HepG2 (cell line): ENCODE results near the gene ACBD5. TPM values are rescaled to one million over a fixed set of nuclear protein-coding genes. Genes with fewer than 3 reads are reported as not detected.

ENCODE experiments used
- ATAC-seq: fragments of 200-7000 bp; cut with Tn5 transposase; 3 replicates; pipeline ENCODE4 v1.9.1; 2020; ENCODE audit warnings: mild to moderate bottlenecking, moderate library complexity
- BruUV-seq: library from RNA; stranded (reverse); fragments of 400-500 nt; replicated peaks from 2 replicates; lab custom pipeline; 2021; lab: Mats Ljungman, UMichigan
- CTCF ChIA-PET: fragments of 300-600 bp; formaldehyde crosslinking; extraction: SDS; loops from one replicate; lab custom pipeline; 2021; ENCODE audit warnings: low total read pairs, inconsistent platforms, low intra/inter-chr PET ratio; lab: Yijun Ruan, JAX
- POLR2A ChIA-PET: fragments of 350-600 bp; sonication (Branson Sonifier 250); formaldehyde crosslinking; loops from one replicate; lab custom pipeline; 2020; ENCODE audit warnings: antibody characterized with exemption, inconsistent platforms; lab: Yijun Ruan, JAX
- DNase-seq: peaks from one replicate; pipeline ENCODE4 v3.0.0-alpha.2; 2015; ENCODE audit warnings: low spot score
- FAIRE-seq: peaks from 3 replicates; lab custom pipeline; 2011; peaks lifted over from hg19 to GRCh38; lab: Jason Lieb, UNC
- H2AFZ ChIP-seq: one replicate; pipeline ENCODE4 v1.6.1; 2011; ENCODE audit warnings: low read length, inconsistent platforms
- H3K27ac ChIP-seq: fragments of 300-600 bp; 3 replicates; pipeline ENCODE4 v1.8.0; 2011; ENCODE audit warnings: mixed run types, mild to moderate bottlenecking, mixed read lengths, low read length, inconsistent platforms; ENCODE audit not compliant: insufficient read depth; ENCODE audit errors: extremely low read length
- H3K27me3 ChIP-seq, 2 experiments: fragments of 200-600 bp in 1 of 2; 2 replicates in 1 of 2; 3 replicates in 1 of 2; pipeline versions ENCODE4 v1.6.0 to v1.8.0; 2011; ENCODE audit warnings: low read length in 2 of 2, mild to moderate bottlenecking in 2 of 2, moderate library complexity in 2 of 2, inconsistent platforms in 1 of 2; ENCODE audit not compliant: insufficient read depth in 2 of 2, control insufficient read depth in 1 of 2
- H3K36me3 ChIP-seq, 2 experiments: fragments of 200-600 bp in 1 of 2; replicated peaks in 1 of 2; 2 replicates in 1 of 2; 3 replicates in 1 of 2; pipeline versions ENCODE4 v1.5.1 to v1.8.0; 2011; ENCODE audit warnings: low read length in 2 of 2, inconsistent platforms in 1 of 2; ENCODE audit not compliant: insufficient read depth in 2 of 2, control insufficient read depth in 1 of 2
- H3K4me1 ChIP-seq: 2 replicates; pipeline ENCODE4 v1.5.1; 2012; ENCODE audit warnings: low read length, inconsistent platforms; ENCODE audit not compliant: insufficient read depth
- H3K4me2 ChIP-seq: 2 replicates; pipeline ENCODE4 v1.6.0; 2011; ENCODE audit warnings: low read depth, low read length, inconsistent platforms
- H3K4me3 ChIP-seq, 3 experiments: fragments of 200-600 bp in 1 of 3; sonication (generic), shearing (Covaris generic) in 1 of 3; replicated peaks in 1 of 3; 2 replicates each; pipeline ENCODE4 v1.5.1; 2011 to 2016; ENCODE audit warnings: low read length in 3 of 3, inconsistent platforms in 2 of 3, low read depth in 2 of 3, mild to moderate bottlenecking in 2 of 3, control low read depth in 1 of 3, mixed read lengths in 1 of 3; ENCODE audit not compliant: insufficient read depth in 1 of 3
- H3K79me2 ChIP-seq: one replicate; pipeline ENCODE4 v1.6.1; 2011; ENCODE audit warnings: low read length, inconsistent platforms; ENCODE audit not compliant: insufficient read depth
- H3K9ac ChIP-seq: 2 replicates; pipeline ENCODE4 v1.6.0; 2011; ENCODE audit warnings: mild to moderate bottlenecking, low read depth, low read length, inconsistent platforms; ENCODE audit not compliant: insufficient read depth
- H3K9me3 ChIP-seq: 2 replicates; pipeline ENCODE4 v1.5.1; 2012; ENCODE audit warnings: mild to moderate bottlenecking, low read length
- H4K20me1 ChIP-seq: 2 replicates; pipeline ENCODE4 v1.6.0; 2011; ENCODE audit warnings: inconsistent platforms, mild to moderate bottlenecking, low read length, moderate library complexity; ENCODE audit not compliant: insufficient read depth
- DMAP1 ChIP-seq: IDR thresholded peaks from 2 replicates; pipeline ENCODE4 v1.6.1; 2016
- FOXO1 ChIP-seq: sonication (generic); formaldehyde crosslinking; IDR thresholded peaks from 2 replicates; pipeline ENCODE4 v1.4.0; 2020; ENCODE audit warnings: missing genetic modification reagents
- HNF4A ChIP-seq: sonication (generic); formaldehyde crosslinking; IDR thresholded peaks from 2 replicates; pipeline ENCODE4 v1.4.0; 2020; ENCODE audit warnings: missing genetic modification reagents
- HOXD1 ChIP-seq: sonication (generic); formaldehyde crosslinking; IDR thresholded peaks from 2 replicates; pipeline ENCODE4 v1.5.0; 2020; ENCODE audit warnings: missing genetic modification reagents
- IKZF5 ChIP-seq: IDR thresholded peaks from 2 replicates; pipeline ENCODE4 v1.6.1; 2018; ENCODE audit warnings: missing genetic modification reagents, mild to moderate bottlenecking, missing compliant biosample characterization
- JARID2 ChIP-seq: sonication (generic); formaldehyde crosslinking; IDR thresholded peaks from 2 replicates; pipeline ENCODE4 v1.8.1; 2023; ENCODE audit warnings: missing genetic modification reagents, inconsistent platforms; ENCODE audit not compliant: insufficient replicate concordance
- JDP2 ChIP-seq: sonication (generic); formaldehyde crosslinking; IDR thresholded peaks from 2 replicates; pipeline ENCODE4 v1.8.1; 2022; ENCODE audit warnings: missing genetic modification reagents, borderline replicate concordance
- KDM2A ChIP-seq: sonication (generic); formaldehyde crosslinking; IDR thresholded peaks from 2 replicates; pipeline ENCODE4 v1.4.0; 2020; ENCODE audit warnings: low read depth, missing genetic modification reagents, borderline replicate concordance
- KLF16 ChIP-seq, 2 experiments: sonication (generic) in 1 of 2; formaldehyde crosslinking in 1 of 2; IDR thresholded peaks; 2 replicates each; pipeline versions ENCODE4 v1.6.1 to v1.8.0; 2016 to 2023; ENCODE audit warnings: missing genetic modification reagents in 2 of 2, missing compliant biosample characterization in 1 of 2
- KMT2A ChIP-seq: sonication (generic); formaldehyde crosslinking; IDR thresholded peaks from 2 replicates; pipeline ENCODE4 v1.4.0; 2020; ENCODE audit warnings: missing genetic modification reagents
- MEF2D ChIP-seq: sonication (generic); formaldehyde crosslinking; IDR thresholded peaks from 2 replicates; pipeline ENCODE4 v1.5.1; 2020; ENCODE audit warnings: mild to moderate bottlenecking, missing genetic modification reagents
- PREB ChIP-seq: sonication (generic); formaldehyde crosslinking; IDR thresholded peaks from 2 replicates; pipeline ENCODE4 v1.4.0; 2020; ENCODE audit warnings: missing genetic modification reagents
- SRF ChIP-seq: IDR thresholded peaks from 2 replicates; pipeline ENCODE4 v1.6.1; 2011; ENCODE audit warnings: mild to moderate bottlenecking, low read depth, low read length, moderate library complexity
- TCF12 ChIP-seq, 2 experiments: fragments of 450-650 bp in 1 of 2; sonication (generic) in 1 of 2; formaldehyde crosslinking in 1 of 2; IDR thresholded peaks; 2 replicates each; pipeline versions ENCODE4 v1.6.1 to v1.8.0; 2017 to 2022; ENCODE audit warnings: antibody characterized with exemption in 1 of 2, mild to moderate bottlenecking in 1 of 2, missing genetic modification reagents in 1 of 2, moderate library complexity in 1 of 2
- TFDP2 ChIP-seq: sonication (generic); formaldehyde crosslinking; IDR thresholded peaks from 2 replicates; pipeline ENCODE4 v1.4.0; 2020; ENCODE audit warnings: missing genetic modification reagents
- XBP1 ChIP-seq: sonication (generic); formaldehyde crosslinking; IDR thresholded peaks from 2 replicates; pipeline ENCODE4 v1.5.0; 2020; ENCODE audit warnings: missing genetic modification reagents
- YY1 ChIP-seq: IDR thresholded peaks from 2 replicates; pipeline ENCODE4 v1.6.1; 2011; ENCODE audit warnings: low read length, low read depth, moderate library complexity, mild to moderate bottlenecking; ENCODE audit not compliant: insufficient read depth, insufficient replicate concordance
- ZBTB37 ChIP-seq: sonication (generic); formaldehyde crosslinking; IDR thresholded peaks from 2 replicates; pipeline ENCODE4 v1.4.0; 2020; ENCODE audit warnings: mild to moderate bottlenecking, missing genetic modification reagents
- ZBTB7A ChIP-seq: sonication (generic); formaldehyde crosslinking; IDR thresholded peaks from 2 replicates; pipeline ENCODE4 v1.8.0; 2022; ENCODE audit warnings: mild to moderate bottlenecking, missing genetic modification reagents
- WGBS: methylation state at CpG from one replicate; pipeline ENCODE4 v1.1.6; 2017; ENCODE audit warnings: low lambda C conversion rate; 5-methylcytosine and 5-hydroxymethylcytosine counted together
- in situ Hi-C: cut with HindIII; loops from 2 replicates; pipeline ENCODE4 v1.10.0; 2017; ENCODE audit warnings: low pct_unique_long_range_greater_than_20kb; ENCODE audit not compliant: extremely low pct_ligation_motif_present
- intact Hi-C: fragments of 100-400 bp; cut with micrococcal nuclease; formaldehyde crosslinking; loops from one replicate; pipeline ENCODE4 v1.10.0; 2022; ENCODE audit not compliant: unreplicated experiment
- polyA plus RNA-seq, 8 experiments: library from polyadenylated mRNA; depleted of rRNA in 3 of 8; stranded (reverse) in 7 of 8; unstranded in 1 of 8; fragments of >200 nt; fragmentation: Illumina TruSeq in 4 of 8; extraction: Trizol in 4 of 8; gene quantifications; 2 replicates each; pipeline versions ENCODE4 v1.2.1 to v1.2.3, GENCODE V29; 2011 to 2016; ENCODE audit warnings: low read depth in 4 of 8, missing spikeins in 1 of 8, mixed read lengths in 1 of 8; ENCODE audit not compliant: insufficient read depth in 1 of 8
- total RNA-seq, 5 experiments: library from RNA; depleted of rRNA; stranded (reverse); fragments of >200 nt; fragmentation: Illumina TruSeq; extraction: Trizol; gene quantifications; 2 replicates each; pipeline ENCODE4 v1.2.3, GENCODE V29; 2016; ENCODE audit warnings: low read depth in 1 of 5

The ACBD5 gene
- total and polyA plus RNA-seq, 2 of the 13 experiments (the other 11 are each of a cell fraction or from before 2014, with no cell fraction given), result 10.3 to 14.8 TPM

GRCh38 chr10:27241652-27242472 is 1.3 kb upstream of the ACBD5 start:
- peaks cover 29% of the 10 kb centered on the region for H3K4me1 ChIP-seq
- DNase-seq, result peak; percentile 89
- POLR2A ChIA-PET, result interaction anchor here (0.7 to 1.8 kb wide), 10 partner anchors 9 to 114 kb away, joined by 3 to 7 read pairs (median 4); partner anchors contain the start of genes MASTL and YME1L1
- in situ Hi-C loops, result no loop called here
- peak overlapping the region; percentile 83 for H3K9ac ChIP-seq
- no peaks in the 10 kb centered on the region for H3K36me3 ChIP-seq
- no peaks in the 10 kb centered on the region for H3K9me3 ChIP-seq
- peaks cover 16% of the 10 kb centered on the region for H3K79me2 ChIP-seq
- no peaks in the 10 kb centered on the region for H3K27me3 ChIP-seq
- H3K27ac ChIP-seq, result peak overlapping the region; percentile 97
- intact Hi-C loops, result loop anchor here (2.0 to 10.0 kb wide), 2 partner anchors 87 to 263 kb away; partner anchors contain the start of genes MASTL, RAB18 and YME1L1
- peak overlapping the region; percentile 87 for H3K4me2 ChIP-seq
- CTCF ChIA-PET, result no interaction called here
- no peaks in the 10 kb centered on the region for H4K20me1 ChIP-seq
- peak overlapping the region; percentile 70 for H2AFZ ChIP-seq
- peak; percentile 83 for ATAC-seq
- H3K4me3 ChIP-seq, result peak overlapping the region; percentile 86 to 95 (median 92)
- whole genome bisulfite sequencing, result 1% methylated on average over 36 of the region's 59 CpGs
- BruUV-seq, result no TSS peak
- FAIRE-seq, result peak; percentile 54
- TF ChIP-seq XBP1 (CRISPR knock-in tag) (no peak), TFDP2 (CRISPR knock-in tag) (peak; percentile 50; the same call in 1 of the 2 replicates), TCF12 (IDR thresholded peaks at IDR 0.05) (no peak), TCF12 (CRISPR knock-in tag; IDR thresholded peaks at IDR 0.05) (no peak), PREB (CRISPR knock-in tag) (no peak), HOXD1 (CRISPR knock-in tag) (0 out of 2 replicates have a peak, but pooled peaks have one; percentile 24), JDP2 (CRISPR knock-in tag) (no peak), KMT2A (CRISPR knock-in tag) (peak; percentile 84; the same call in 1 of the 2 replicates), MEF2D (no peak), ZBTB7A (CRISPR knock-in tag) (no peak), KLF16 (CRISPR knock-in tag; IDR thresholded peaks at IDR 0.05) (peak in 1 of 2 experiments; percentile 58; a peak in 1 of 4 replicates), DMAP1 (CRISPR knock-in tag) (peak; percentile 69), HNF4A (CRISPR knock-in tag) (0 out of 2 replicates have a peak, but pooled peaks have one; percentile 12), FOXO1 (CRISPR knock-in tag) (no peak), JARID2 (CRISPR knock-in tag) (no peak), YY1 (peak; percentile 83), ZBTB37 (CRISPR knock-in tag) (0 out of 2 replicates have a peak, but pooled peaks have one; percentile 37), SRF (no peak), KDM2A (peak; percentile 97), IKZF5 (CRISPR knock-in tag) (peak; percentile 69)
